ENCODE data around the gene KDM1B.

KDM1B gene

DNA sequence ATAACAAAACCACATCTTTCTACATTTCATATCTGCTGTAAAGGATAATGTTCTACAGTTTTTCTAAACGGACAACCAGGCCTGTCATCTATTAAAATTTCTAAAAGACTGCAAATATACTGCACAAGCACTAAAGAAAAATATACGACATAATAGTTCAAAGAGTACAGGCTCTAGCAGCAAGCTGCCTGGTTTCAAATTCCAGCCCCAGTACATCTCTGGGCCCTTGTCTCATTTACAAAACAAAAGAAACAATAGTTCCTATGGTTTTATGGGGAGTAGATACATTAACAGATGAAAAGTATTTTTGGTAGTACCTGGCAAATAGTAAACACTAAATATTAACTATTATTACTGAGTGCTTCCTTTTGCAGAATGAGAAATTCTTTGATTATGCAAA, 85.0 kb downstream of the KDM1B start:
- DNase-seq: no peak

GRCh38 chr6:18241208-18242038, 86.2 kb downstream of the KDM1B start:
- DNase-seq: no peak

- no peak for DNase-seq
Measured at GRCh38 chr6:18242062-18242851, 87.0 kb downstream of the KDM1B start.

- DNase-seq: no peak
Measured at GRCh38 chr6:18243302-18243893, 88.2 kb downstream of the KDM1B start.

DNA sequence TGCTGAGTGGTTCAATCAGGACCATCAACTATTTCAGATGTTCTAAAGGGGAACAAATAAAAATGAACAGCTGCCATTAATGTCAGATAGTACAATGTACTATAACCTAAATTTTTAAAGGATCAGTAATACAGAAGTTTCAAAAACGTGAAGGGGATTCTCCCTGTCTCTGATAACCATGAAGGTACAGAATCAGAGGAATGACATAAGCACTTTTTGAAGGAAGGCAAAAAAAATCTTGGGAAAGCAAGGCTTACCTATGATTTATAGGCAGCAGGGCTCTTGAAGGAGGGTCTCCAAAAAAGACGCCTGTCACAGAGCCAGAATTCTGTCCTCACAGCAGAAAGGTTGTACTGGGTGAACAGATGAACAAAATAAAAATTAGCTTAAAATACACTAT, 89.0 kb downstream of the KDM1B start:
- no peak for DNase-seq

DNA sequence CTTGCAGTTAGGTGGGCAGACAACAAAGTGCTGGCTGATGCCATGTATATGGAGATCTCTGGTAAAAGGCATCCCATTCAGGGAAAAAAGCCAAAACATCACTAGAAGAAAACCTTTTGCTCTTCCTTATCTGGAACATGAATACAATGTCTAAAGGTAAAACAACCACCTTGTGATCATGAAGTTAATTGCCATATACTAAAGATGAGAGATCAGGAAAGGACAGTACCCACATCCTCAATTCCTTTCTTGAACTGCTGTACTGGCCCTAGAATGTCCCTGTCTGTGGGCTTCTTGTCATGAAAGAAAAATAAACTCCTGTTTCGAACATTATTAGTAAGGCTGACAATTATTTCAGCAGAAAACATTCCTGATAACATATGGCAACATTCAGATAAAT, 89.9 kb downstream of the KDM1B start:
- DNase-seq: no peak

DNA sequence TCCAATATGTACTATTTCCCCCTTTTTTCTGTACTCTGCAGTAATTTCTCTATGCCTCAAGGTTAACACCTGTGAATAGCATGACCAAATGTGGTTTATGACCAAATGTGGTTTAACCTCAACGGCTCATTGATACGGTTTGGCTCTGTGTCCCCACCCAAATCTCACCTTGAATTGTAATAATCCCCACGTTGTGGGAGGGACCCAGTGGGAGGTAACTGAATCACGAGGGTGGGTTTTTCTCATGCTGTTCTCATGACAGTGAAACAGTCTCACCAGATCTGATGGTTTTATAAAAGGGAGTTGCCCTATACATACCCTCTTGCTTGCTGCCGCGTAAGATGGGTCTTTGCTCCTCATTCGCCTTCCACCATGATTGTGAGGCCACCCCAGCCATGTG, 90.4 kb downstream of the KDM1B start:
- no peak for DNase-seq

- no peak for DNase-seq
Measured at GRCh38 chr6:18246205-18246604, 91.0 kb downstream of the KDM1B start.

DNA sequence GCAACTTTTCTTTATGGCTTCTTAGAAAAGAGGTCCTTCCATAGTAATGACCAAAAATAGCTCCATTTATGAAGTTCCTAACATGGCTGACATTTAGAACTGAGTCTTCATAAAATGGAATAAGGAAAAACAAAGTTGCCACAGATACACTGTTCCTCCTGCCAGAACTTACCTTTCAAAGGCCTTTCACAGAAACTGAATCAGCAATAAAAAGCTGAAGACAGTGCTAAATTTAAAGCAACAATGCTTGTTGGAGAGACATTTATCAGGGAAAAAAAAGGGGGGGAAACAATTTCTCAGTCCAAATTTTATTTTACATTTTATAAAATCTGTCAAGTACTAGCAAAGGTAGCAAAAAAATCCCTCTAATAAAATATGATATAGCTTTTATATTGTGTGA, 91.8 kb downstream of the KDM1B start:
- DNase-seq: no peak

GRCh38 chr6:18248698-18249097, 93.5 kb downstream of the KDM1B start:
- no peak for DNase-seq

GRCh38 chr6:18249271-18249670, 94.0 kb downstream of the KDM1B start:
- DNase-seq: no peak

DNA sequence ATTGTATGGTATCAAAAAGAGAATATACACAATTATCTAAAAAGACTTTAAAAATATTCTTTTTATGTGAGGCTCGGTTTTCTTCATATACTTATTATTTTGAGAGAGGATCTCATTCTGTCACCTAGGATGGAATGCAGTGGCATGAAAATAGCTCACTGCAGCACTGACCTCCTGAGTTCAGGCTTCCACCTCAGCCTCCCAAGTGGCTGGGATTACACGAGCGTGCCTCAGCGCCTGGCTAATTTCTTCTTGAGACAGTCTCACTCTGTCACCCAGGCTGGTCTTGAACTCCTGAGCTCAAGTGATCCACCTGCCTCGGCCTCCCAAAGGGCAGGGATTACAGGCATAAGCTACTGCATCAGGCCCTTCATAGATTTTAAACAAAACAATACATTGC, 98.4 kb downstream of the KDM1B start:
- DNase-seq: no peak

DNA sequence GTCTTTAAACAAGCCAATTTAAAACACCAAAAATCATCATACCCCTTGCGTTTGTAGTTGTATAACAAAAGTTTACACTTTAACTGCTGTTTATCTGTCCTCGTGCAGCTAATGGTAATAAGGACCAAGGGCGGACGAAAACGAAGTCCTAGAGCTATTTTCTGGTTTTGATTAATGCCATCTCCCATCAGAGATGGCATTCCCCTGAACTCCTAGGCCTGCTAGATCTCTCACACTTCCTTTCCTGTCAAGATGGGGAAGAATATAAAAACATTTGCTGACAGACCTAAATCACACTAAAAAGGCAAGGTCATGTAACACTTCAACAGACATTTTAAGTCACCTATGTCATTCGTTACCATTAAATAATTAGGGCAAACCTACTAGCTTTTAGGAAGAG, 99.6 kb downstream of the KDM1B start:
- DNase-seq: no peak

GRCh38 chr6:18259675-18260447, 104.6 kb downstream of the KDM1B start:
- DNase-seq: no peak

GRCh38 chr6:18260448-18261106, 105.4 kb downstream of the KDM1B start:
- DNase-seq: no peak

DNA sequence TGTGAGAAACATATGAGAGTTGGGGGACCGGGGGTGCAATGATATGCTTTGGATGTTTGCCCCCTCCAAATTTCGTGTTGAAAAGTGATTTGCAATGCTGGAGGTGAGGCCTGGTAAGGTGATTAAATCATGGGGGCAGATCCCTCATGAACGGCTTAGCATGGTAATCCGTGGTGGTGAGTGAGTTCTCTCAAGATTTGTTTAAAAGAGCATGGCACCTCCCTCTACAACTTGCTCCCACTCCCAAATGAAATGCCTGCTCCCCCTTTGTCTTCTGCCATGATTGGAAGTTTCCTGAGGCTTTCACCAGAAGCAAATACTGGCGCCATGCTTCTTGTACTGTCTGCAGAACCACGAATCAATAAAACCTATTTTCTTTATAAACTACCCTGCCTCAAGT, 106.7 kb downstream of the KDM1B start:
- DNase-seq: no peak

DNA sequence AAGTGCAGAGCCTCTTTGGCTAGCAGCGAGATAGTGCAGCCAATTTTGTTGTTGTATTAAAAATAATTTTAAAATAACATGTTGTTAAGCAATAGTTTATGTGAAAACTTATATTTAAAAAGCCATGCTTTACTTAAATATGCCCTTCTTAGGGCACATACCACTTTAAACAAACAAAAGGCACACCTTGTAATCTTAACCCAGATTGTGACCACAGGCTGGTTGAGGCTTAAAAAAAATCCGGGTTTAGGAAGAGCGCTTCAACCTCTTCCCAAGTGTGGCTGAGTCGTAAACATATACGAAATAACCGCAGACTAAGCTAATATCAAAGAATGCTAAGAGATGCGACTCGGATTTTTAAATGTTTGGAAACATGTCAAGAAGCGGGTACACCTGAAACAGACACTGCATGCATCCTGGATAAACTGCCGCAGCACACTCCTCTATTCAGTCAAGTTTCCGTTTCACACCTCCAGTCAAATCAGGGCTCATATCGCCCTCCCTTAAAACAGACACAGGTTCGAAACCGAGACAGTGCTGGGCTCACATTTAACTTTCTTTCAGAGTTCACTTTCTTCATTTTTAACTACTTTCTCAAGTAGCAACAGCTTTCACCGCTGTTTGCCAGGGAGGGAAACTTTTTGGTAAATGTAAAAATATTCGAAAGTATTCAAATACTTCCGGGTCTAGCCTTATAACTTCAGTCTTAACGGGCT, 107.6 kb downstream of the KDM1B start:
- no peak for DNase-seq

- DNase-seq: no peak
Measured at GRCh38 chr6:18263418-18264218, 108.4 kb downstream of the KDM1B start.

DNA sequence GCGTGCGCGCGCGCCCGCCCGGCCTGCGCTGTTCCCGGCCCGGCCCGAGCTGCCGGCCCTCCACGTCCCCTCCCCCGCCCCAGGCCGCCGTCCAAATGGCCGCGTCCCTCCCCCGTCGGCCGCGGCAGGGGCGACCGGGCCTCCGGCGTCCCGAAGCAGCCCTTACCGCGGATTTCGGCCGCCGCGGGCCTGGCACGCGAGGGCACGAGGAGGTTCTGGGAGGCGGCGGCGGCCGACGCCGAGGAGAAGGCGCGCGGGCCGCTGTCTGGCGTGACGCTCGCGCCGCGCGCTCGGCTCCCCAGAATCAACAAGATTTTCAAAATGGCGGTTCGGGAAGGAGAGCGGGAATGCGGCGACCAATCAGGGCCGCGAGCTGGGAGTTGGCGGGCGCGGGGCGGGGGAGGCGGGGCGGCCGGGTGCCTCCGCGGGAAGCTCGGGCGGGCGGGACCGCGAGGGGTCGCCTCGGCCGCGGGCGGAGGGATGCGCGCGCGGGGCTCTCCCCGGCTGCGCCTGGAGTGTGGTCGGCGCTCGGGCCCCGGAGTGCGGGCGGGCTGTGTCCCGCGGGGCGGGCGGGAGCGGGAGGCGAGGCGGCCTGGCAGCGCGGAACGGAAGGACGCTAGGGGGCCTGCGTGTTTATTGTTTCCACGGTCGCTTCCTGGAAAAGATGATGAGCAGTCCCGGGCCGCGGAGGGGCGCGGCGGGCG, 109.1 kb downstream of the KDM1B start, which contains the start of gene DEK:
DEK (minus strand) TSS at position 312 of the 704 bp plus-strand sequence. CDS start 543 bp downstream, outside the sequence.
- DNase-seq: peak; percentile 72

DNA sequence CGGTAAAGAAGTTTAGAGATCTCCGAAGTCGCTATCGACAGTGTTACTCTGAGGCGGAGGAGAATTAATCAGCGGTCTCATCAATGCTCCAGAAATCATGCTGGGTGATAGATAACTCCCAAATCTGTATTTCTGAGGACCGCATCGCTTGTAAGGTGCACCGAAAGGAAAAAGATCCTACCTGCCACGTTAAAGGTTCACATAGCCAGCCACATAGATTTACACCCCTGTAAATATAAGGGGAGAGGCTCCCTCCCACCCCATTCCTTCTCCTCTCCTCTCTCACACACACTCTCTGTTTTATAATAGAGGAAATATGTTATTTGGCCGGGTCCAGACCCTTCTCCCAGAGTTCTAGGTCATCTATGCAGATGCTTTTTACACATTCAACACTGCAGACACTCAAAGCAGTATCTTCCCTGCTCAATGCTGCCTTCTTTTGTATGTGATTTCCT, 109.7 kb downstream of the KDM1B start:
- no peak for DNase-seq
